HL-60 (cell line): Measurements from ENCODE around the gene PAMR1.
"Not testable (repeated sequence)": the region's sequence is repeated elsewhere in the genome, so short reads cannot be mapped to it uniquely, and the experiment has no call there.

Experiments
- DNase-seq, 2 experiments: peaks; one replicate each; pipeline ENCODE4 v3.0.0-alpha.2; 2010 to 2020; ENCODE audit warnings: low read depth in 1 of 2, low spot score in 1 of 2
- H3K27ac ChIP-seq: fragments of 250-450 bp; sonication (Bioruptor Pico); replicated peaks from 2 replicates; pipeline ENCODE4 v1.5.1; 2020; ENCODE audit warnings: mild to moderate bottlenecking, moderate library complexity
- H3K27me3 ChIP-seq: fragments of 250-450 bp; sonication (Bioruptor Pico); 2 replicates; pipeline ENCODE4 v1.5.1; 2021; ENCODE audit warnings: mild to moderate bottlenecking, moderate library complexity; ENCODE audit not compliant: insufficient read depth, poor library complexity, severe bottlenecking
- H3K4me3 ChIP-seq: replicated peaks from 2 replicates; pipeline ENCODE4 v1.5.1; 2011; ENCODE audit warnings: mild to moderate bottlenecking, control low read depth, low read length; ENCODE audit not compliant: insufficient read depth
- CTCF ChIP-seq: IDR thresholded peaks from one replicate; pipeline ENCODE4 v1.5.1; 2011; ENCODE audit warnings: low read length, control low read depth, inconsistent platforms; ENCODE audit not compliant: insufficient read depth
- GABPA ChIP-seq: IDR thresholded peaks from 2 replicates; pipeline ENCODE4 v1.6.1; 2012; ENCODE audit warnings: low read depth
- POLR2AphosphoS5 ChIP-seq: IDR thresholded peaks from 2 replicates; pipeline ENCODE4 v1.6.1; 2012; ENCODE audit warnings: low read depth
- REST ChIP-seq: IDR thresholded peaks from 2 replicates; pipeline ENCODE4 v1.6.1; 2012; ENCODE audit warnings: low read depth; ENCODE audit not compliant: insufficient replicate concordance
- SPI1 ChIP-seq: IDR thresholded peaks from 2 replicates; pipeline ENCODE4 v1.6.1; 2012; ENCODE audit warnings: low read depth, mild to moderate bottlenecking, borderline replicate concordance

The PAMR1 gene

GRCh38 chr11:35548925-35549561, 23.6 kb upstream of the PAMR1 start:
- DNase-seq, result no peak
- no peak overlapping the region for H3K4me3 ChIP-seq
- TF ChIP-seq SPI1 (no peak), REST (no peak), POLR2AphosphoS5 (no peak), CTCF (no peak), GABPA (no peak)
- no peak overlapping the region for H3K27ac ChIP-seq
- no peaks in the 10 kb centered on the region for H3K27me3 ChIP-seq

GRCh38 chr11:35547995-35548394, 22.6 kb upstream of the PAMR1 start:
- H3K4me3 ChIP-seq, H3K27me3 ChIP-seq, DNase-seq, H3K27ac ChIP-seq: not testable (repeated sequence)

GRCh38 chr11:35546317-35546716, 20.9 kb upstream of the PAMR1 start:
- DNase-seq, result no peak
- H3K27ac ChIP-seq, result no peak overlapping the region
- TF ChIP-seq CTCF, result no peak
- no peak overlapping the region for H3K4me3 ChIP-seq
- H3K27me3 ChIP-seq, result no peaks in the 10 kb centered on the region

GRCh38 chr11:35545391-35546003, 20.1 kb upstream of the PAMR1 start:
- TF ChIP-seq CTCF, result no peak
- TF ChIP-seq GABPA, result no peak
- TF ChIP-seq REST, result no peak
- TF ChIP-seq SPI1, result no peak
- no peak for TF ChIP-seq POLR2AphosphoS5
- no peak for DNase-seq

More at GRCh38 chr11:35545391-35546003, 20.1 kb upstream of the PAMR1 start:
- Histone ChIP-seq H3K27me3 (no peaks in the 10 kb centered on the region), H3K4me3 (no peak overlapping the region), H3K27ac (no peak overlapping the region)
